CD4-positive, alpha-beta T cell treated with Interleukin-17A for 1 hour (primary cell): ENCODE measurements around the gene EIF3I.
"Not testable (repeated sequence)": the region's sequence is repeated elsewhere in the genome, so short reads cannot be mapped to it uniquely, and the experiment has no call there.

Experiments used
- DNase-seq: peaks from one replicate; pipeline ENCODE4 v3.0.0-alpha.2; 2020

Gene EIF3I

GRCh38 chr1:32232558-32233304 lies 10.5 kb downstream of the EIF3I start:
- DNase-seq: no peak

GRCh38 chr1:32234792-32235191 lies 12.6 kb downstream of the EIF3I start:
- no peak for DNase-seq

GRCh38 chr1:32239337-32239736 lies 17.1 kb downstream of the EIF3I start:
- no peak for DNase-seq

- no peak for DNase-seq
Measured at GRCh38 chr1:32239790-32240139, 17.6 kb downstream of the EIF3I start.

- DNase-seq: peak; percentile 68
Measured at GRCh38 chr1:32240140-32240951, 18.1 kb downstream of the EIF3I start.

DNA sequence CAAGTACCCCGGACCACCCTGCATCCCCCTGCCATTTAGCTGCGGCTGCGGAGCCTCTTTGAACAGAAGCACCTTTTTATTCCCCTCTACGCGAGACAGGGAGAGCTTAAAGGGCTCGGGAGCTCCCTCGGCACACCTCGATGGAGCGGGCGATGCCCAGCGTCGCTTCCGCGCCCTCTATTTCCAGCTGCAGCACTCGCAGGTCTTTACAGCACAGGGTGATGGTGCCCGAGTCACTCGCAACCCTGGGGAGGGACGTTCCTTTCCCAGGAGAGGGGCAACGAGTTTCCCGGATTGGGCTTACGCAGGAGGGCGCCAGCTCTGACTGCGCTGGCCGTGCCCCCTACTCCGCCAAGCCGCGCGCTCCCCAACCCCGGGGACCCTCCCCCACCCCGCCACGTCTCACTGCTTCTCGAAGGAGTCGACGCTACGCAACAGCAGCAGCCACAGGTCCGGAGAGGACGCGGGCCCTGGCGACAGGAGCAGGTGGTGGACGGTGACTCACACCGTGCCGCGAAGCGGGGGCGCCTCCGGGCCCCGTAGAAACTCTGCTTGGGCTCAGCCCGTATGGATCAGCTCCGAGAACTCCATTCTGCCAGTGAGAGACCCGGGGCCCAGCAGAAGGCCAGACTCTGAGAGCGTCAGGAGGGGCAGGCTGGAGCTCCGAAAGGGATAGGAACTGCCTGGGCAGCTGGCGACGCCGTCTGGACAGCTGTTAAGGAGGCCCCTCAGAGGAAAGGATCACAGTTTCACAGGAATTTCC lies 19.0 kb downstream of the EIF3I start:
- peak; percentile 39 for DNase-seq

- no peak for DNase-seq
Measured at GRCh38 chr1:32242341-32242851, 20.2 kb downstream of the EIF3I start.

DNA sequence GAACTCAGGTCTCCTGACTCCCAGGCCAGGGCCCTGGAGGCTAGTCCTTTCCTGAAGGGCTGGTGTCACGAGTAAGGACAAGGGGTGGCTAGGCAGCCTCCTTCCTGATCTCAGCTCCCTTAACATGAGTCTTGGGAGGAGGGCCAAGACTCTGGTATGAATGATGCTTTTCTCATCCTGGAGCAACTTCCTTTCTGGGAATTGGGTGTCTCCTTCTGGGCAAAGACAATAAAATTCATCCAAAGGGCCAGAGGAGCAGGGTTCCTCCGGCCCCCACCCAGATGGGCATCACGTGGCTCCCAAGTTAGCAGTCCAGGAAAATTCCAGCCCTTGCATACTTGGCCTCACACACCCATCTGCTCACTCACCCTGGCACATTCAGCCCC lies 24.7 kb downstream of the EIF3I start, which contains the start of gene FAM167B:
TSS of gene FAM167B (plus strand) at position 335 of the 386 bp plus-strand sequence. CDS start 200 bp downstream, outside the sequence.
- no peak for DNase-seq

GRCh38 chr1:32247452-32247851 lies 25.2 kb downstream of the EIF3I start:
- DNase-seq: no peak

DNA sequence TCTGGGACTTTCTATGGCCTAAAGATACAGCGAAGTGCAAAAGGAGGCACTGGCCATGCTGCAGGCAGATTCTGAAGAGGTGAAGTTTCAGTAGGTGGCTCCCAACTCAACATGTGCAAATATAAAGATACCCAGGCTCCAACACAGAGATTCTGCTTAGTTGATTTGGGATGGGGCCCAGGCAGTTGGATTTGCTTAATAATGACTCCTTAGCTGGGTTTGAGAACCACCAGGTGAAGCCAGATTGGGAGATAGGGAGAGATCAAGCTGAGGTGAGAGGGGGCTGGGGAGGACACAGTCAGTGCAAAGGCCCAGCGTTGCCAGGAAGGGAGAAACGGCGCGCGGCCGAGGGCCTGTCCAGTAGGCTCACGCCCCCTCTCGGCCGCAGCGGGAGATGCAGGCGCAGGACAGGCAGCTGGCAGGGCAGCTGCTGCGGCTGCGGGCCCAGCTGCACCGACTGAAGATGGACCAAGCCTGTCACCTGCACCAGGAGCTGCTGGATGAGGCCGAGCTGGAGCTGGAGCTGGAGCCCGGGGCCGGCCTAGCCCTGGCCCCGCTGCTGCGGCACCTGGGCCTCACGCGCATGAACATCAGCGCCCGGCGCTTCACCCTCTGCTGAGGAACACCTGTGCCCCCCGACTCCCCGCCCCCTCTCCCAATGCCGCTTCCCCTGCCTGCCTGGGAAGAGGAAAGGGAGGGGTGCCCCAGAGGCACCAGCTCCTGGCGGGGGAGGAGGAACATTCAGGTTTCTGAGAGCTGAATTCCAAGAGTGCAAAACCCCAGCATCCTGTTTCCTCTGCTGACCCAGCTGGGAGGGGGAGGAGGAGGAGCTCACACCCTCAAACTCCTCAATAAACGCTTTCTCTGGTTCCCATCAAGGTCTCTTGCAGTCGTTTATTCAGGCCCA lies 26.0 kb downstream of the EIF3I start:
- peak; percentile 78 for DNase-seq

- peak; percentile 91 for DNase-seq
Measured at GRCh38 chr1:32249831-32250525, 27.8 kb downstream of the EIF3I start.

DNA sequence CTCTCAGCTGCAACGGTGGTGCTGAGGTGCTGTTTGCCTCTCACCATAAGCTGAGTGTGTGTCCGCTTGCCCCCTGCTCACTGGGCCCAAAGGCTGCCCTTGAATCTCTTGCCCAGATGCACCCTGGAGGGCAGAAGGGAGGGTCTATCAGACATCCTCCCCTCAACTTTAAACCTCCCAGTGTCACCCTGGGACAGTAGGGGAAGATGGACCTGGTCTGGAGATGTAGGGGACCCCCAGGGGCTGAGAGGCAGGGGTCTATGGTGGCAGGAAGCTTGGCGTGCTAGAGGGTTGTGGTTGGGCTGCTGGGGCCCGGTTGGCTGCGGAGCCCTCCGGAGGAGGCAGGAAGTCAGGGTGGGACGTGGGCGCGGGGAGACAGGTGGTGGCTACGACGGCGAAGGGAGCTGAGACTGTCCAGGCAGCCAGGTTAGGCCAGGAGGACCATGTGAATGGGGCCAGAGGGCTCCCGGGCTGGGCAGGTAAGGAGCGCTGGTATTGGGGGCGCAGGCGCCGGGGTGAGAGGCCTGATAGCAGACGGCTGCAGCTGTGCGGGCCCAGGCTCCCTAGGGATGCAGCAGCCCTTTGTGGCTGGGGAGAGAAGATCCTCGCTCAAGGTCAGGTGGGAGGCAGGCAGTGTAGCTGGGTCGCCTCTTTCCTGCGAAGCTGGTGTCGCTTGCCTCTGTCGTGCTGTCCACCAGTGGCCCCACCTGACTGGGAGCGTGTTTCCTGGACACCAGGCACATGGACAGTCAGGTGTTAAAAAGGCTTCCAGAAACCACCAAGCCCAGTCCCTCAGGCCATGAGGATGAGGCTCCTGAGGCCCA lies 28.9 kb downstream of the EIF3I start, which contains the start of gene LCK:
TSS of gene LCK (plus strand) at position 373 of the 824 bp plus-strand sequence. CDS start 23,065 bp downstream, outside the sequence.
- peak; percentile 66 for DNase-seq

DNA sequence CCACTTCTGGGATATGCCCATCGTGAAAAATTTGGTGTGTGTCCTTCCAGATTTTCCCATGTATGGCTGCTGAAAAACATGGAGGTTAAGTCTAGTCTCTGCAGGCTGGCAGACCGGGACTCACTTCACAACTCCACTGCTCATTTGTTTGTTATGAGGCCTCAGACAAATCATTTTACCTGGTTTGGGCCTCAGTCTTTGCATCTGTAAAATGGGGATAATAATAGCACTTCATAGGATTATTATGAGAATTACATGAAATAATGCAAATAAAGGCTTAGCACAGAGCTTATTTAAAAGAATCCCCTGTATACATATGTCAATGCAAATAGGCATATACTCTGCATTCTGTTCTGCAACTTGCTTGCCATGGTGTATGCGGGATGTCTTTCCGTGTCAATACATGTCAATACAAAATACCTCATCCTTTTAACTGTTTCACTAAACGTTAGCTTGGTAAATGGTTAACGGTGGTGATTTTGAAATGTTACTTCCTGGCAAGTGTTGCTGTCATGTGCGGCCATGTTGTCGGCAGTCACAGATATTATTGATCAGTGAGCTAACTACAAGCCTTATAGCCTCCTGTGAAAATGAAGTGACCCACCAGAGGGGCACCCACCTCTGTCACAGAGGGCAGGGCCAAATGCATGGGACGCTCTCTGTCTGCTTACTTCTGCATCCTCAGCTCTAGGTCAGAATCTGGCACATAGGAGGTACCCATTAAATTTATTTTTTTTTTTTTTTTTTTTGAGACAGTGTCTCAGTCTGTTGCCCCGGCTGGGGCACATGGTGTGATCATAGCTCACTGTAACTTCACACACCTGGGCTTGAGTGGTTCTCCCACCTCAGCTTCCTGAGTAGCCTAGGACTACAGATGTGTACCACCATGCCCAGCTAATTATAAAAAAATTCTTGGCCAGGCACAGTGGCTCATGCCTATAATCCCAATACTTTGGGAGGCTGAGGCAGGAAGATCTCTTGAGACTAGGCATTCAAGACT lies 33.2 kb downstream of the EIF3I start:
- DNase-seq: peak; percentile 51

DNA sequence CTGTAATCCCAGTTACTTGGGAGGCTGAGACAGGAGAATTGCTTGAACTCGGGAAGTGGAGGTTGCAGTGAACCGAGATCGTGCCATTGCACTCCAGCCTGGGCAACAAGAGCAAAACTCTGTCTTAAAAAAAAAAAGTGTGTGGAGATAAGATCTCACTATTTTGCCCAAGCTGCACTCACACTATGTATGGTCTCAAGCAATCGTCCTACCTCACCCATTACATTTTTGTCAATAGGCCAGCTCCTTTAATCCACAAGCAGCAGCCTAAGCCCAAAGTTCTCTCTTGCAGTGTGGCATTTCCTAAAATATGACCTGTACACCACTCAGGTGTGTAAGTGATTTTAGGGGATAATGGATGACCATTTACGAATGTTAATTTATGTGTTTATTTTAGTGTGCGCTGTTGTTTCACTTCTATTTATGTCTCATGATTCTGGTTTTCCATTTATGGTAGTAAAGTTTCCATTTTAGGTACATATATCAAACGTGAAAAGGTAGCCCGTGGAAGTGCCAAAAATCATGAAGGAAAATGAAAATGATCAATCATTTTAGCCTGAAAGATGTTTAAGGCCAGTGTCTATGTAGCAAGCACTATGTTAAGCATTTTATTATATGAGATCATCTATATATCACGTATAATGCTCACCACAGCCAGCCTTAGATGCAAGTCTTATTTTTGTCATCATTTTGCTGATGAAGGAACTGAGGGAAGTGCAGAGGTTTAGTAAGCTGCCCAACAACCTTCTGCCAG lies 34.4 kb downstream of the EIF3I start:
- peak; percentile 41 for DNase-seq

- DNase-seq: no peak
Measured at GRCh38 chr1:32257227-32257508, 35.0 kb downstream of the EIF3I start.

DNA sequence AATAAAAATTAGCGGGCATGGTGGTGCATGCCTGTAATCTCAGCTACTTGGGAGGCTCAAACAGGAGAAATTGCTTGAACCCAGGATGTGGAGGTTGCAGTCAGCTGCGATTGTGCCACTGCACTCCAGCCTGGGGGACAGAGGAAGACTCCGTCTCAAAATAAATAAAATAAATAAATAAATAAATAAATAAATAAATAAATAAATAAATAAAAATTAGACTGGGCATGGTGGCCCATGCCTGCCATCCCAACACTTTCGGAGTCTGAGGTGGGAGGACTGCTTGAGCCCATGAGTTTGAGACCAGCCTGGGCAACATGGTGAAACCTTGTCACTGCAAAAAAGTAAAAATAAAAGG lies 41.0 kb downstream of the EIF3I start:
- DNase-seq: not testable (repeated sequence)

GRCh38 chr1:32263744-32264143 lies 41.5 kb downstream of the EIF3I start:
- peak; percentile 23 for DNase-seq

DNA sequence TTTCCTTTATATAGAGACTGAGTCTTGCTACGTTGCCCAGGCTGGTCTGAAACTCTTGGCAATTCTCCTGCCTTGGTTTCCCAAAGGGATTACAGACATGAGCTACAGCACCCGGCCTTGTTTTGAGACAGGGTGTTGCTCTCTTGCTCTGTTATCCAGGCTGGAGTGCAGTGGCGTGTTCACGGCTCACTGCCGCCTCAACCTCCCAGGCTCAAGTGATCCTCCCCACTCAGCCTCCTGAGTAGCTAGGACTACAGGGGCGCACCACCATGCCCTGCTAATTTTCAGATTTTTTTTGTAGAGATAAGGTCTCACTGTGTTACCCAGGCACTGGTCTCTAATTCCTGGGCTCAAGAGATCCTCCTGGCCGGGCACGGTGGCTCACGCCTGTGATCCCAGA lies 43.6 kb downstream of the EIF3I start:
- no peak for DNase-seq
